ENCODE measurements around the gene ZNF12. TPM values are rescaled to one million over a fixed set of nuclear protein-coding genes. Genes with fewer than 3 reads are reported as not detected.
A peak's percentile ranks its signal among the peaks of the same experiment; 100 is the strongest.

ZNF12 gene
- total RNA-seq, 1 experiment from 2014 or later: 32.4 TPM

GRCh38 chr7:6655636-6656385 lies 50.9 kb downstream of the ZNF12 start:
- H3K36me3 Mint-ChIP-seq (ENCODE audit: insufficient read depth, unreplicated experiment): peaks cover 57% of the 10 kb centered on the region
- BruUV-seq (replicated peaks): no TSS peak
- intact Hi-C loops (cut with micrococcal nuclease; ENCODE audit: unreplicated experiment): no loop called here
- DNase-seq: no peak
- TF ChIP-seq CTCF (IDR thresholded peaks at IDR 0.05; ENCODE audit: unreplicated experiment): no peak
- H3K27ac Mint-ChIP-seq (ENCODE audit: unreplicated experiment): peak overlapping the region; percentile 77
- peaks cover 6% of the 10 kb centered on the region for H3K9me3 Mint-ChIP-seq (ENCODE audit: low read depth, unreplicated experiment)
- H3K4me3 Mint-ChIP-seq (ENCODE audit: low read depth, unreplicated experiment): no peak overlapping the region
- H3K27me3 Mint-ChIP-seq (ENCODE audit: unreplicated experiment): no peaks in the 10 kb centered on the region
- no peaks in the 10 kb centered on the region for H3K4me1 Mint-ChIP-seq (ENCODE audit: low read depth, unreplicated experiment)
- CTCF ChIA-PET: no interaction called here

- CTCF ChIA-PET: no interaction called here
- BruUV-seq (replicated peaks): TSS peak; percentile 28
- intact Hi-C loops (cut with micrococcal nuclease; ENCODE audit: unreplicated experiment): no loop called here
- Mint-ChIP-seq H3K36me3 (ENCODE audit: insufficient read depth, unreplicated experiment) (peaks cover 65% of the 10 kb centered on the region), H3K4me1 (ENCODE audit: low read depth, unreplicated experiment) (no peaks in the 10 kb centered on the region), H3K27ac (ENCODE audit: unreplicated experiment) (peak overlapping the region; percentile 77), H3K9me3 (ENCODE audit: low read depth, unreplicated experiment) (peaks cover 8% of the 10 kb centered on the region), H3K4me3 (ENCODE audit: low read depth, unreplicated experiment) (no peak overlapping the region), H3K27me3 (ENCODE audit: unreplicated experiment) (no peaks in the 10 kb centered on the region)
- TF ChIP-seq CTCF (IDR thresholded peaks at IDR 0.05; ENCODE audit: unreplicated experiment): no peak
- no peak for DNase-seq
Observed at GRCh38 chr7:6654842-6655610, 51.7 kb downstream of the ZNF12 start.

GRCh38 chr7:6654113-6654841 lies 52.5 kb downstream of the ZNF12 start:
- Mint-ChIP-seq H3K4me1 (ENCODE audit: low read depth, unreplicated experiment) (no peaks in the 10 kb centered on the region), H3K4me3 (ENCODE audit: low read depth, unreplicated experiment) (no peak overlapping the region), H3K36me3 (ENCODE audit: insufficient read depth, unreplicated experiment) (peaks cover 72% of the 10 kb centered on the region), H3K27ac (ENCODE audit: unreplicated experiment) (peak overlapping the region; percentile 77), H3K27me3 (ENCODE audit: unreplicated experiment) (no peaks in the 10 kb centered on the region), H3K9me3 (ENCODE audit: low read depth, unreplicated experiment) (peaks cover 8% of the 10 kb centered on the region)
- no TSS peak for BruUV-seq (replicated peaks)
- TF ChIP-seq CTCF (IDR thresholded peaks at IDR 0.05; ENCODE audit: unreplicated experiment): no peak
- DNase-seq: no peak
- CTCF ChIA-PET: no interaction called here
- intact Hi-C loops (cut with micrococcal nuclease; ENCODE audit: unreplicated experiment): no loop called here

GRCh38 chr7:6653071-6654003 lies 53.4 kb downstream of the ZNF12 start:
- TF ChIP-seq CTCF (IDR thresholded peaks at IDR 0.05; ENCODE audit: unreplicated experiment): no peak
- H3K27me3 Mint-ChIP-seq (ENCODE audit: unreplicated experiment): no peaks in the 10 kb centered on the region
- BruUV-seq (replicated peaks): no TSS peak
- H3K27ac Mint-ChIP-seq (ENCODE audit: unreplicated experiment): no peak overlapping the region
- DNase-seq: no peak
- intact Hi-C loops (cut with micrococcal nuclease; ENCODE audit: unreplicated experiment): no loop called here
- CTCF ChIA-PET: no interaction called here
- no peak overlapping the region for H3K4me3 Mint-ChIP-seq (ENCODE audit: low read depth, unreplicated experiment)
- H3K36me3 Mint-ChIP-seq (ENCODE audit: insufficient read depth, unreplicated experiment): peaks cover 82% of the 10 kb centered on the region
- no peaks in the 10 kb centered on the region for H3K4me1 Mint-ChIP-seq (ENCODE audit: low read depth, unreplicated experiment)
- peaks cover 8% of the 10 kb centered on the region for H3K9me3 Mint-ChIP-seq (ENCODE audit: low read depth, unreplicated experiment)

Measured in Calu3 (cell line).